HCT116 (cell line): ENCODE measurements around the gene CRELD2. TPM values are rescaled to one million over a fixed set of nuclear protein-coding genes. Genes with fewer than 3 reads are reported as not detected.
"Not testable (repeated sequence)": the region's sequence is repeated elsewhere in the genome, so short reads cannot be mapped to it uniquely, and the experiment has no call there.

ENCODE experiments used
- ATAC-seq: fragments of 200-7000 bp; cut with Tn5 transposase; 2 replicates; pipeline ENCODE4 v1.9.1; 2020; ENCODE audit warnings: mild to moderate bottlenecking, moderate library complexity
- BruUV-seq: library from RNA; stranded (reverse); fragments of 400-500 nt; replicated peaks from 2 replicates; lab custom pipeline; 2021; lab: Mats Ljungman, UMichigan
- CTCF ChIA-PET: fragments of 300-600 bp; sonication (Branson Sonifier 250); formaldehyde crosslinking; loops from one replicate; lab custom pipeline; 2021; ENCODE audit warnings: antibody characterized with exemption; lab: Charles Lee
- POLR2A ChIA-PET: fragments of 300-600, 350-600 bp; sonication (Branson Sonifier 250); formaldehyde crosslinking; loops from one replicate; lab custom pipeline; 2021; ENCODE audit warnings: antibody characterized with exemption; lab: Charles Lee
- RAD21 ChIA-PET, 2 experiments: fragments of 300-600 bp; sonication (Branson Sonifier 250); formaldehyde crosslinking; loops; one replicate each; lab custom pipeline; 2023; ENCODE audit warnings: low total read pairs in 2 of 2; ENCODE audit not compliant: uncharacterized antibody in 2 of 2, unreplicated experiment in 2 of 2, low non-redundant PET in 1 of 2; lab: Charles Lee
- DNase-seq: peaks from one replicate; pipeline ENCODE4 v3.0.0-alpha.2; 2010; ENCODE audit warnings: low read depth, low spot score
- H2AFZ ChIP-seq: fragments of 200-600 bp; shearing (Covaris generic), sonication (generic); 2 replicates; pipeline ENCODE4 v1.6.1; 2017; ENCODE audit warnings: low read depth, mixed run types, mixed read lengths, antibody characterized with exemption, low read length; ENCODE audit not compliant: poor library complexity, severe bottlenecking
- H3K27ac ChIP-seq: 2 replicates; pipeline ENCODE4 v1.5.1; 2012; ENCODE audit warnings: low read depth, low read length
- H3K27me3 ChIP-seq: fragments of 200-600 bp; sonication (generic); 2 replicates; pipeline ENCODE4 v1.6.1; 2016; ENCODE audit warnings: mixed run types, low read length, mixed read lengths; ENCODE audit not compliant: insufficient read depth
- H3K36me3 ChIP-seq, 2 experiments: fragments of 200-500 bp in 1 of 2; fragments of 200-600 bp in 1 of 2; sonication (Bioruptor generic) in 1 of 2; sonication (generic) in 1 of 2; 2 replicates each; pipeline versions ENCODE4 v1.5.1 to v1.6.1; 2014 to 2016; ENCODE audit warnings: low read length in 2 of 2, inconsistent platforms in 1 of 2, mixed read lengths in 1 of 2, mixed run types in 1 of 2; ENCODE audit not compliant: insufficient read depth in 2 of 2, control insufficient read depth in 1 of 2
- H3K4me1 ChIP-seq, 2 experiments: fragments of 200-600 bp in 1 of 2; sonication (generic) in 1 of 2; 2 replicates each; pipeline versions ENCODE4 v1.5.1 to v1.6.1; 2012 to 2017; ENCODE audit warnings: low read length in 2 of 2, inconsistent platforms in 1 of 2, mild to moderate bottlenecking in 1 of 2, mixed read lengths in 1 of 2, mixed run types in 1 of 2, moderate library complexity in 1 of 2; ENCODE audit not compliant: insufficient read depth in 2 of 2, control insufficient read depth in 1 of 2
- H3K4me2 ChIP-seq: fragments of 200-600 bp; sonication (generic); 2 replicates; pipeline ENCODE4 v1.6.1; 2017; ENCODE audit warnings: mixed run types, low read length, mixed read lengths
- H3K4me3 ChIP-seq, 2 experiments: fragments of 200-600 bp in 1 of 2; sonication (generic) in 1 of 2; replicated peaks in 1 of 2; 2 replicates each; pipeline ENCODE4 v1.5.1; 2011 to 2016; ENCODE audit warnings: low read length in 2 of 2, control low read depth in 1 of 2, low read depth in 1 of 2, mild to moderate bottlenecking in 1 of 2, mixed read lengths in 1 of 2, mixed run types in 1 of 2
- H3K79me2 ChIP-seq: fragments of 200-600 bp; sonication (generic); 2 replicates; pipeline ENCODE4 v1.6.1; 2017; ENCODE audit warnings: mild to moderate bottlenecking, mixed run types, low read length, moderate library complexity, mixed read lengths; ENCODE audit not compliant: insufficient read depth
- H3K9ac ChIP-seq: fragments of 200-600 bp; sonication (generic); 2 replicates; pipeline ENCODE4 v1.6.1; 2016; ENCODE audit warnings: low read length, mixed read lengths
- H3K9me2 ChIP-seq: fragments of 200-600 bp; sonication (generic), shearing (Covaris generic); 2 replicates; pipeline ENCODE4 v1.6.1; 2017; ENCODE audit warnings: mixed run types, mild to moderate bottlenecking, moderate library complexity; ENCODE audit not compliant: insufficient read depth
- H3K9me3 ChIP-seq, 2 experiments: fragments of 200-500 bp in 1 of 2; fragments of 200-600 bp in 1 of 2; sonication (Bioruptor generic) in 1 of 2; sonication (generic) in 1 of 2; 2 replicates each; pipeline ENCODE4 v1.6.1; 2014 to 2017; ENCODE audit warnings: low read length in 2 of 2, mixed read lengths in 2 of 2, inconsistent platforms in 1 of 2, low read depth in 1 of 2, mild to moderate bottlenecking in 1 of 2, mixed run types in 1 of 2, moderate library complexity in 1 of 2; ENCODE audit not compliant: control insufficient read depth in 1 of 2, insufficient read depth in 1 of 2
- H4K20me1 ChIP-seq: fragments of 200-600 bp; sonication (generic), shearing (Covaris generic); 2 replicates; pipeline ENCODE4 v1.6.1; 2017; ENCODE audit warnings: mixed run types, mild to moderate bottlenecking, moderate library complexity; ENCODE audit not compliant: insufficient read depth
- CBX3 ChIP-seq: IDR thresholded peaks from 2 replicates; pipeline ENCODE4 v1.6.1; 2012; ENCODE audit warnings: low read depth
- EZH2phosphoT487 ChIP-seq: fragments of 200-600 bp; IDR thresholded peaks from 2 replicates; pipeline ENCODE4 v1.6.1; 2018; ENCODE audit warnings: antibody characterized with exemption, borderline replicate concordance
- FOSL1 ChIP-seq: IDR thresholded peaks from 2 replicates; pipeline ENCODE4 v1.6.1; 2012; ENCODE audit warnings: low read depth
- JUND ChIP-seq: IDR thresholded peaks from 2 replicates; pipeline ENCODE4 v1.6.1; 2012
- POLR2A ChIP-seq: IDR thresholded peaks from 2 replicates; pipeline ENCODE4 v1.7.0; 2011; ENCODE audit warnings: borderline replicate concordance; ENCODE audit not compliant: insufficient read depth, insufficient read length; ENCODE audit errors: extremely low read depth
- SP1 ChIP-seq: IDR thresholded peaks from 2 replicates; pipeline ENCODE4 v1.6.1; 2012; ENCODE audit warnings: low read depth
- TCF7L2 ChIP-seq: IDR thresholded peaks from 2 replicates; pipeline ENCODE4 v1.7.0; 2011; ENCODE audit warnings: borderline replicate concordance, inconsistent platforms; ENCODE audit not compliant: insufficient read depth, insufficient read length; ENCODE audit errors: extremely low read depth
- ZNF274 ChIP-seq: fragments of 200-500 bp; sonication (Bioruptor generic); IDR thresholded peaks from 2 replicates; pipeline ENCODE4 v1.6.1; 2014; ENCODE audit warnings: mild to moderate bottlenecking, low read depth, low read length, inconsistent platforms
- intact Hi-C: fragments of 100-400 bp; cut with micrococcal nuclease; formaldehyde crosslinking; loops from 2 replicates; pipeline ENCODE4 v1.10.0; 2022
- total RNA-seq: library from RNA; stranded (reverse); gene quantifications from one replicate; pipeline ENCODE4 v1.2.1, GENCODE V29; 2021; ENCODE audit not compliant: unreplicated experiment
- TF ChIP-seq, protein P1 (sequence below): IDR thresholded peaks from 2 replicates; pipeline ENCODE4 v1.6.1; 2011; ENCODE audit warnings: mild to moderate bottlenecking, low read length, moderate library complexity; ENCODE audit not compliant: insufficient replicate concordance; ENCODE audit errors: extremely low read depth
- TF ChIP-seq, protein P2 (sequence below), 3 experiments: fragments of 200-600 bp in 1 of 3; sonication (generic) in 1 of 3; IDR thresholded peaks in 2 of 3; conservative IDR thresholded peaks in 1 of 3; 2 replicates each; pipeline ENCODE4 v1.5.1; 2012 to 2017; ENCODE audit warnings: low read depth in 2 of 3, low read length in 2 of 3, antibody characterized with exemption in 1 of 3, borderline replicate concordance in 1 of 3, control low read depth in 1 of 3, mild to moderate bottlenecking in 1 of 3, mixed read lengths in 1 of 3, mixed run types in 1 of 3, moderate library complexity in 1 of 3; ENCODE audit not compliant: insufficient read depth in 1 of 3

CRELD2 gene
- total RNA-seq, 1 experiment from 2014 or later: 45.8 TPM

DNA sequence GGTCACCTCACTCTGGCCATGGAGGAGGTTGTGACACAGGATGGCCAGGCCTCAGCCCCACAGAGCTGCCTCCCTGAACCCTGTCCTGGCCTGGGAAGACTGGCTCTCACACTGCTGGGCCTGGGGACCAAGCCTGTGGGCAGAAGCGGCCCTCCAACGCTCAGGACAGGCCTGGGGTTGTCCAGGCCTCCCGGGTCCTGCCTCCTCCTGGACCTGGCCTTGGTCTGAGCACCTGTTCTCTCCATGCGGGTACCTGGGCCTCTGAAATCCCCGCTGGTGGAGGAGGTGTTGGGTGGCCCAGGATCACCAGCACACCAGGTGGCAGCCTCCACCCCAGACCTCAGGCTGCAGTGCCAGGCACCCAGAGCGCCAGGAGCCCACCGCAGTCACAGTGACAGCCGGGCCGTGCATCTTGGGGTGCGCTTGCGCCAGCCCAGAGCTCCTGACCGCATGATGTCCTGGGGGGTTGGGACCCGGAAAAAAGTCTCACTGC lies 26.0 kb downstream of the CRELD2 start:
- H3K9ac ChIP-seq: no peak overlapping the region
- intact Hi-C loops: no loop called here
- no peaks in the 10 kb centered on the region for H3K27me3 ChIP-seq
- no peak for ATAC-seq
- RAD21 ChIA-PET: no interaction called here
- H3K79me2 ChIP-seq: no peaks in the 10 kb centered on the region
- H3K9me3 ChIP-seq: no peaks in the 10 kb centered on the region
- TF ChIP-seq TCF7L2 (no peak), JUND (no peak), SP1 (no peak), FOSL1 (no peak), POLR2A (no peak), EZH2phosphoT487 (no peak), ZNF274 (no peak), CBX3 (no peak)
- TF ChIP-seq, protein P1, sequence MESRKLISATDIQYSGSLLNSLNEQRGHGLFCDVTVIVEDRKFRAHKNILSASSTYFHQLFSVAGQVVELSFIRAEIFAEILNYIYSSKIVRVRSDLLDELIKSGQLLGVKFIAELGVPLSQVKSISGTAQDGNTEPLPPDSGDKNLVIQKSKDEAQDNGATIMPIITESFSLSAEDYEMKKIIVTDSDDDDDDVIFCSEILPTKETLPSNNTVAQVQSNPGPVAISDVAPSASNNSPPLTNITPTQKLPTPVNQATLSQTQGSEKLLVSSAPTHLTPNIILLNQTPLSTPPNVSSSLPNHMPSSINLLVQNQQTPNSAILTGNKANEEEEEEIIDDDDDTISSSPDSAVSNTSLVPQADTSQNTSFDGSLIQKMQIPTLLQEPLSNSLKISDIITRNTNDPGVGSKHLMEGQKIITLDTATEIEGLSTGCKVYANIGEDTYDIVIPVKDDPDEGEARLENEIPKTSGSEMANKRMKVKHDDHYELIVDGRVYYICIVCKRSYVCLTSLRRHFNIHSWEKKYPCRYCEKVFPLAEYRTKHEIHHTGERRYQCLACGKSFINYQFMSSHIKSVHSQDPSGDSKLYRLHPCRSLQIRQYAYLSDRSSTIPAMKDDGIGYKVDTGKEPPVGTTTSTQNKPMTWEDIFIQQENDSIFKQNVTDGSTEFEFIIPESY: no peak
- TF ChIP-seq, protein P2, sequence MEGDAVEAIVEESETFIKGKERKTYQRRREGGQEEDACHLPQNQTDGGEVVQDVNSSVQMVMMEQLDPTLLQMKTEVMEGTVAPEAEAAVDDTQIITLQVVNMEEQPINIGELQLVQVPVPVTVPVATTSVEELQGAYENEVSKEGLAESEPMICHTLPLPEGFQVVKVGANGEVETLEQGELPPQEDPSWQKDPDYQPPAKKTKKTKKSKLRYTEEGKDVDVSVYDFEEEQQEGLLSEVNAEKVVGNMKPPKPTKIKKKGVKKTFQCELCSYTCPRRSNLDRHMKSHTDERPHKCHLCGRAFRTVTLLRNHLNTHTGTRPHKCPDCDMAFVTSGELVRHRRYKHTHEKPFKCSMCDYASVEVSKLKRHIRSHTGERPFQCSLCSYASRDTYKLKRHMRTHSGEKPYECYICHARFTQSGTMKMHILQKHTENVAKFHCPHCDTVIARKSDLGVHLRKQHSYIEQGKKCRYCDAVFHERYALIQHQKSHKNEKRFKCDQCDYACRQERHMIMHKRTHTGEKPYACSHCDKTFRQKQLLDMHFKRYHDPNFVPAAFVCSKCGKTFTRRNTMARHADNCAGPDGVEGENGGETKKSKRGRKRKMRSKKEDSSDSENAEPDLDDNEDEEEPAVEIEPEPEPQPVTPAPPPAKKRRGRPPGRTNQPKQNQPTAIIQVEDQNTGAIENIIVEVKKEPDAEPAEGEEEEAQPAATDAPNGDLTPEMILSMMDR (IDR thresholded peaks at IDR 0.05 in 2 of 3, conservative IDR thresholded peaks at IDR 0.05 in 1 of 3; ENCODE audit: borderline replicate concordance in 1 of 3, insufficient read depth in 1 of 3, low read depth in 2 of 3, low read length in 2 of 3): no peak
- TF ChIP-seq, all 23 proteins: peak for 0
- H3K9me2 ChIP-seq: no peaks in the 10 kb centered on the region
- H3K27ac ChIP-seq: peak overlapping the region; percentile 32; the same call in 1 of the 2 replicates
- ChIA-PET CTCF (no interaction called here), POLR2A (no interaction called here)
- H3K4me1 ChIP-seq: peaks cover 21 to 29% of the 10 kb centered on the region in 2 experiments
- H2AFZ ChIP-seq: no peak overlapping the region
- no peaks in the 10 kb centered on the region for H3K36me3 ChIP-seq
- H3K4me3 ChIP-seq: no peak overlapping the region
- BruUV-seq: no TSS peak
- DNase-seq: no peak
- no peak overlapping the region for H3K4me2 ChIP-seq
- H4K20me1 ChIP-seq: no peaks in the 10 kb centered on the region

DNA sequence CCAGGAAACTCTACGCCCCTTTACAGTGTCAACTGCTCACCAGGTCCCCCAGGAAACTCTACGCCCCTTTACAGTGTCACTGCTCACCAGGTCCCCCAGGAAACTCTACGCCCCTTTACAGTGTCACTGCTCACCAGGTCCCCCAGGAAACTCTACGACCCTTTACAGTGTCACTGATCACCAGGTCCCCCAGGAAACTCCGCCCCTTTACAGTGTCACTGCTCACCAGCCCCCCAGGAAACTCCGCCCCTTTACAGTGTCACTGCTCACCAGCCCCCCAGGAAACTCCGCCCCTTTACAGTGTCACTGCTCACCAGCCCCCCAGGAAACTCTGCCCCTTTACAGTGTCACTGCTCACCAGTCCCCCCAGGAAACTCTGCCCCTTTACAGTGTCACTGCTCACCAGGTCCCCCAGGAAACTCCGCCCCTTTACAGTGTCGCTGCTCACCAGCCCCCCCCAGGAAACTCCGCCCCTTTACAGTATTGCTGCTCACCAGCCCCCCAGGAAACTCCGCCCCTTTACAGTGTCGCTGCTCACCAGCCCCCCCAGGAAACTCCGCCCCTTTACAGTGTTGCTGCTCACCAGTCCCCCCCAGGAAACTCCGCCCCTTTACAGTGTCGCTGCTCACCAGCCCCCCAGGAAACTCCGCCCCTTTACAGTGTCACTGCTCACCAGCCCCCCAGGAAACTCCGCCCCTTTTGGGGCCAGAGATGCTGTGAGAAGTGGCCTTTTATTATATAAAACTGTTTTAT lies 26.8 kb downstream of the CRELD2 start:
- H3K36me3 ChIP-seq, BruUV-seq, H3K9me2 ChIP-seq, H3K79me2 ChIP-seq, intact Hi-C loops, H3K27me3 ChIP-seq, H4K20me1 ChIP-seq, ATAC-seq, RAD21 ChIA-PET, H2AFZ ChIP-seq, CTCF ChIA-PET, H3K4me3 ChIP-seq, H3K9me3 ChIP-seq: not testable (repeated sequence)
- POLR2A ChIA-PET: interaction anchor here (1.4 kb wide), 1 partner anchor 26 kb away, joined by 3 read pairs; no protein-coding TSS in a partner anchor
- peaks cover 24 to 35% of the 10 kb centered on the region in 2 experiments for H3K4me1 ChIP-seq
- H3K9ac ChIP-seq: 0 out of 2 replicates have a peak overlapping the region, but pooled peaks have one; percentile 3
- peak overlapping the region; percentile 32 for H3K27ac ChIP-seq
- peak; percentile 60 for DNase-seq
- H3K4me2 ChIP-seq: peak overlapping the region; percentile 40
